RWPE1 (cell line): ENCODE data around the gene TBCD.
"Not testable (repeated sequence)": the region's sequence is repeated elsewhere in the genome, so short reads cannot be mapped to it uniquely, and the experiment has no call there.

ENCODE experiments used
- CTCF ChIA-PET: fragments of 350-600 bp; sonication (Branson Sonifier 250); formaldehyde crosslinking; extraction: SDS; loops from one replicate; lab custom pipeline; 2021; lab: Yijun Ruan, JAX
- POLR2A ChIA-PET: fragments of 400-600 bp; formaldehyde crosslinking; extraction: SDS; loops from one replicate; lab custom pipeline; 2020; ENCODE audit warnings: antibody characterized with exemption; ENCODE audit not compliant: low non-redundant PET; lab: Yijun Ruan, JAX
- DNase-seq: peaks from one replicate; pipeline ENCODE4 v3.0.0; 2012; ENCODE audit warnings: low spot score
- H3K27ac ChIP-seq: fragments of 450-650 bp; 2 replicates; pipeline ENCODE4 v1.5.1; 2017
- TF ChIP-seq, protein P1 (sequence below): fragments of 450-650 bp; conservative IDR thresholded peaks from 2 replicates; pipeline ENCODE4 v1.5.1; 2017; ENCODE audit warnings: low read depth, mild to moderate bottlenecking

TBCD gene

DNA sequence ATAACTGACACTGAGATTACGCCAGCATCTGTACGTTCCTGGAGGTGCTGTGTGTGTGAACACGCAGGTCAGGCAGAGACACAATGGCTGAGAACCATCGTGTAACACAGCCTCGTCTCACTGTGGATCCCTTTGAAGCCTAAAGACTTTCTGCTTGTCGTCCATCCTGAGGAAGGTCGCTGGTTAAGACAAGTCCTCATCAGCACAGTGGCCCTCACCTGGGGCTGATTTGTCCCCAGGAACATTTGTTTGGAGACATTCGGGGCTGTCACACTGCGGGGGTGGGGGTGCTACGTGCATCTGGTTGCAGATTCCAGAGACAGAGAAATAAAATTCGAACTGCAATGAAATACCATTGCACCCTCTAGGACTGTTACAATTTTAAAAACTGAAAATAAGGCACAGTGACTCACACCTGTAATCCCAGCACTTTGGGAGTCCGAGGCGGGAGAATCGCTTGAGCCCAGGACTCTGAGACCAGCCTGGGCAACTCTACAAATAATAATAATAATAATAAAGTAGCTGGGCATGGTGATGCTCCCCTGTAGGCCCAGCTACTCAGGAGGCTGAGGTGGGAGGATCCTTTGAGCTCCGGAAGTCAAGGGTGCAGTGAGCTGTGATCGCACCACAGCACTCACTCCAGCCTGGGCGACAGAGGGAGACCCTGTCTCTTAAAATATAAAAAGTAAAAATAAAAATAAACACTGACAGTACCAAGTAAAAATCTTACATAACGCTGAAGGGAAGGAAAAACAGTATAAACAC is 215.6 kb downstream of the TBCD start:
- POLR2A ChIA-PET = no interaction called here
- TF ChIP-seq, protein P1, sequence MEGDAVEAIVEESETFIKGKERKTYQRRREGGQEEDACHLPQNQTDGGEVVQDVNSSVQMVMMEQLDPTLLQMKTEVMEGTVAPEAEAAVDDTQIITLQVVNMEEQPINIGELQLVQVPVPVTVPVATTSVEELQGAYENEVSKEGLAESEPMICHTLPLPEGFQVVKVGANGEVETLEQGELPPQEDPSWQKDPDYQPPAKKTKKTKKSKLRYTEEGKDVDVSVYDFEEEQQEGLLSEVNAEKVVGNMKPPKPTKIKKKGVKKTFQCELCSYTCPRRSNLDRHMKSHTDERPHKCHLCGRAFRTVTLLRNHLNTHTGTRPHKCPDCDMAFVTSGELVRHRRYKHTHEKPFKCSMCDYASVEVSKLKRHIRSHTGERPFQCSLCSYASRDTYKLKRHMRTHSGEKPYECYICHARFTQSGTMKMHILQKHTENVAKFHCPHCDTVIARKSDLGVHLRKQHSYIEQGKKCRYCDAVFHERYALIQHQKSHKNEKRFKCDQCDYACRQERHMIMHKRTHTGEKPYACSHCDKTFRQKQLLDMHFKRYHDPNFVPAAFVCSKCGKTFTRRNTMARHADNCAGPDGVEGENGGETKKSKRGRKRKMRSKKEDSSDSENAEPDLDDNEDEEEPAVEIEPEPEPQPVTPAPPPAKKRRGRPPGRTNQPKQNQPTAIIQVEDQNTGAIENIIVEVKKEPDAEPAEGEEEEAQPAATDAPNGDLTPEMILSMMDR = no peak
- DNase-seq = no peak
- CTCF ChIA-PET = interaction anchor here (0.7 kb wide), 1 partner anchor 584 kb away, joined by 3 read pairs; no protein-coding TSS in a partner anchor
- H3K27ac ChIP-seq = no peak overlapping the region

DNA sequence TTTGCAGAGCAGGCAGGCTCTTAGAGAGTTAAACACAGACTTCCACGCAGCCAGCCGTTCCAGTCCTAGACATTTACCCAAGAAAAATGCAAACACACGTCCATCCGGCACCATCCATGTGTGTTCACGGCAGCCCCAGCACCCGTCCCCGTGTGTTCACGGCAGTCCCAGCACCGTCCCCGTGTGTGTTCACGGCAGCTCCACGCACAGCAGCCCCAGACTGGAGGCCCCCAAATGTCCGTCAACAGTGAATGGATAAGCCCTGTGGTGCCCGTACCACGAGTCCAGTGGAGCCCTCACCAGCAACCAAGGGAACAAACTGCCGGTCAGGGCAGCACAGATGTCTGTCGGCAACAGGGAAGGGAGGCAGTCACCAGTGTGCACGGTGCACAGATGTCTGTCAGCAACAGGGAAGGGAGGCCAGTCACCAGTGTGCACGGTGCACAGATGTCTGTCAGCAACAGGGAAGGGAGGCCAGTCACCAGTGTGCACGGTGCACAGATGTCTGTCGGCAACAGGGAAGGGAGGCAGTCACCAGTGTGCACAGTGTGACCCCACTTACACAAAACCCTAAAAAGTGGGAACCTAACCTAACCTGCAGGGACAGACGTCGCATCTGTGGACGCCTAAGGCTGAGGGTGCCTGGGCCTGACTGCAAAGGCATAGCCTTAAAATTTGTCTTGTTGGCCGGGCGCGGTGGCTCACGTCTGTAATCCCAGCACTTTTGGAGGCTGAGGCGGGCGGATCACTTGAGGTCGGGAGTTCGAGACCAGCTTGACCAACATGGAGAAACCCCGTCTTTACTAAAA is 216.4 kb downstream of the TBCD start:
- POLR2A ChIA-PET, DNase-seq: not testable (repeated sequence)
- CTCF ChIA-PET = interaction anchor here (0.7 kb wide), 1 partner anchor 31 kb away, joined by 5 read pairs; no protein-coding TSS in a partner anchor

GRCh38 chr17:82970067-82970466 is 218.2 kb downstream of the TBCD start:
- ChIA-PET CTCF (interaction anchor here (0.6 to 1.1 kb wide), 2 partner anchors 56 to 73 kb away, joined by 3 to 5 read pairs; no protein-coding TSS in a partner anchor), POLR2A (no interaction called here)
- no peak overlapping the region for H3K27ac ChIP-seq
- no peak for DNase-seq
- TF ChIP-seq, protein P1 = no peak

More for the DNA sequence above, 216.4 kb downstream of the TBCD start:
- H3K27ac ChIP-seq = not testable (repeated sequence)

DNA sequence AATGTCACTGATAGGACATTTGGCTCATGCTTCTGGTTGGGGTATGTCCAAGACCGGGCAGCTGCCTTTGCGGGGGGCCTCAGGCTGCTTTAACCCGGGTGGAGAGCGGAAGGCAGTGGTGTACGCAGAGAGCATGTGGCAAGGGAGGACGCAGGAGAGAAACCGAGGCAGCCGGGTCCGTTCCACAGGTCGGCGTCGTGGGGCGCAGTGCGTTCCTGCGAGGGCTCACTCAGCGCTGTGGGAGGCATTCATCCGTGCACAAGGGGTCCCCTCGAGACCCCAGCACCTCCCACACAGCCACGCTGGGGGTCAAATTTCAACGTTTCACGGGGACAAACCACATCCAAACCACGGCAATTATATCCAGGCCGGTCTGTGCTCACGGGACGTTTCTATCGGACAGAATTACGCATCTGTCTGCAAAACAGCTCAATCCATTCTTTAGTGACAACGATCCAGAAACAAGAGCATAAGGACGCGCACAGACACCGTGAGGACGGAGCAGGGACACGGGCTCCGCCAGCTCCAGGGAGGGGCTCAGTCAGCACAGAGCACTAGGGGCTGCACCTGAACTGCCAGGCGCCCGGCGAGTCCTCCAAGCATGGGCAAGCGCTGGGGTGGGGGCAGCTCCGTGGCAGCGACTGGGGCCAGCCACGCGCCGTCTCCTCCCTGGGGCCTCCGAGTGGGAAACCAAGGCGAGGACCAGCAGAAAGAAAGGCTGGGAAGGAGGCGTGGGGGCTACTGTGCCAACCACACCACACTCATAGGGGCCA is 219.1 kb downstream of the TBCD start:
- ChIA-PET POLR2A (no interaction called here), CTCF (interaction anchor here (0.6 to 1.1 kb wide), 2 partner anchors 57 to 74 kb away, joined by 3 to 5 read pairs; no protein-coding TSS in a partner anchor)
- no peak for DNase-seq
- H3K27ac ChIP-seq = no peak overlapping the region
- TF ChIP-seq, protein P1 = no peak

DNA sequence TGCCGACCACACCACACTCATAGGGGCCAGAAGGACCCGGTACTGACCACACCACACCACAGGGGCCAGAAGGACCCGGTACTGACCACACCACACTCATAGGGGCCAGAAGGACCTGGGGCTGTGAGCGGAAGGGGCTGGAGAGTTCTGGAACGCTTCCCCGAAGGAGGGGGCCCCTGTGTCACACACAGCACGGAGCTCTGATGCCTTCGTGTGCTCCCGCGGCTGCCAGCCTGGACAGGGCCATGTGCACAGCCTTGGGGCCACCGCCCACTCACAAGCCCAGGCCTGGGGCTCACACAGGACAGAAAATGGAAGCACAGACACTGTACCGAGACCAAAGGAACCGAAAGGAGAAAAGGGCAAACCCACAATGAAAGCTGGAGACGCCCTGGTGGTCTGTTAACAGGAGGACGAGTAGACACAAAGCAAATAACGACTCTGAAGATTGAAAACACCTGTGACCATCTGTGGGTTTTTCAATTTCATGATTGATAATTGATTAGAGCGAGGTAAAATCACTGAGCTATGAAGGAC is 221.0 kb downstream of the TBCD start:
- DNase-seq = no peak
- POLR2A ChIA-PET = no interaction called here
- CTCF ChIA-PET = no interaction called here
- no peak overlapping the region for H3K27ac ChIP-seq
- TF ChIP-seq, protein P1 = no peak

DNA sequence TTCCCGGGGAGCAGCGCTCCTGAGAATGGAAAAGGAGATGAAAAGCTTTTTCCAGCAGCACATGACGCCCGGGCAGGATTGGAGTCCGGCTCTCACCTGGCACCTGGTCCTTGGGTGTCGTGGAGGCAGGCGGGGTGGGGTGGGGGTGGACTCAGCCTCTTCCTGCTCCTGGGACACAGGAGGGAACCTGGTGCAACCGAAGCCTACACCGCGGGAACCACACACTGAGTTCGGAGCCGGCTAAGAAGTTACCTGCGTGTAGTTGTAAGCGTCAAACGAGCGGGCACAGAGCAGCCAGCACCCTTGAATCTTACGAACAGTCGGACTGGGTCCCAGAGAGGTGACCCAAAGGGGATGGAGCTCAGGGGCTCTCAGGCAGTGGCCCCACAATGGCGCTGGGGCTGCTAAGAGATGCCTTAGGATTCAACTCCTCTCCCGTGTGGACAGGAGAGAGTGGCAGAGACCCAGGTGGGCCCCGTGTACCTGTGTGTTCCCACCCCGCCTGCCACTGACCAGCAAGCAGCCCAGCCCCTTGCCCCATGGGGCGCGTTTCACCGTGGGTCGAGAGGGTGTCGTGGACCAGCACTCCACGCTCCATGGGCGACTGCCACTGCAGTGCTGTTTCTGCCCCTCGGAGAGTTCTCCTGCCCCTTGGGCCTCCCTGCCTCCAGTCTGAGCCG is 221.7 kb downstream of the TBCD start:
- TF ChIP-seq, protein P1 = no peak
- DNase-seq = no peak
- ChIA-PET POLR2A (no interaction called here), CTCF (interaction anchor here (0.7 kb wide), 1 partner anchor 164 kb away, joined by 3 read pairs; no protein-coding TSS in a partner anchor)
- H3K27ac ChIP-seq = no peak overlapping the region
